SK-N-SH (cell line): ENCODE results near the gene C1QC. TPM values are rescaled to one million over a fixed set of nuclear protein-coding genes. Genes with fewer than 3 reads are reported as not detected.

ENCODE experiments used
- CTCF ChIA-PET: fragments of 300-600, 350-600 bp; formaldehyde crosslinking; extraction: SDS; loops from one replicate; lab custom pipeline; 2021; lab: Yijun Ruan, JAX
- POLR2A ChIA-PET: fragments of 350-600 bp; sonication (Branson Sonifier 250); formaldehyde crosslinking; extraction: SDS; loops from one replicate; lab custom pipeline; 2020; ENCODE audit warnings: antibody characterized with exemption, inconsistent platforms; lab: Yijun Ruan, JAX
- DNase-seq: peaks from one replicate; pipeline ENCODE4 v3.0.0; 2012
- H2AFZ ChIP-seq: fragments of 200-600 bp; sonication (generic); 2 replicates; pipeline ENCODE4 v1.8.1; 2016; ENCODE audit warnings: antibody characterized with exemption, mild to moderate bottlenecking, low read depth
- H3F3A ChIP-seq: fragments of 200-600 bp; sonication (generic); replicated peaks from 2 replicates; pipeline ENCODE3; 2016; ENCODE audit warnings: antibody characterized with exemption, mild to moderate bottlenecking; ENCODE audit not compliant: insufficient read depth
- H3K27ac ChIP-seq, 2 experiments: fragments of 200-500 bp in 1 of 2; fragments of 200-600 bp in 1 of 2; sonication (Bioruptor generic) in 1 of 2; sonication (generic), shearing (Covaris generic) in 1 of 2; 2 replicates each; pipeline versions ENCODE4 v1.5.1 to v1.6.1; 2014 to 2016; ENCODE audit warnings: low read depth in 2 of 2, inconsistent platforms in 1 of 2, low read length in 1 of 2, mild to moderate bottlenecking in 1 of 2, mixed read lengths in 1 of 2
- H3K27me3 ChIP-seq: fragments of 200-600 bp; sonication (generic), shearing (Covaris generic); 2 replicates; pipeline ENCODE4 v1.6.1; 2016; ENCODE audit warnings: mixed run types; ENCODE audit not compliant: insufficient read depth
- H3K36me3 ChIP-seq, 2 experiments: fragments of 200-500 bp in 1 of 2; fragments of 200-600 bp in 1 of 2; sonication (Bioruptor generic) in 1 of 2; sonication (generic) in 1 of 2; replicated peaks in 1 of 2; 2 replicates each; pipeline versions ENCODE3 to v1.5.1; 2014 to 2016; ENCODE audit warnings: low read length in 1 of 2, mild to moderate bottlenecking in 1 of 2; ENCODE audit not compliant: insufficient read depth in 2 of 2, control insufficient read depth in 1 of 2
- H3K4me1 ChIP-seq, 2 experiments: fragments of 200-500 bp in 1 of 2; fragments of 200-600 bp in 1 of 2; sonication (Bioruptor generic) in 1 of 2; sonication (generic), shearing (Covaris generic) in 1 of 2; 2 replicates each; pipeline versions ENCODE4 v1.5.1 to v1.6.1; 2014 to 2016; ENCODE audit warnings: low read depth in 1 of 2, low read length in 1 of 2, mixed run types in 1 of 2; ENCODE audit not compliant: insufficient read depth in 2 of 2, control insufficient read depth in 1 of 2
- H3K4me2 ChIP-seq: fragments of 200-600 bp; sonication (generic), shearing (Covaris generic); 2 replicates; pipeline ENCODE4 v1.6.1; 2017; ENCODE audit warnings: mixed run types
- H3K4me3 ChIP-seq, 2 experiments: fragments of 200-500 bp in 1 of 2; fragments of 200-600 bp in 1 of 2; sonication (Bioruptor generic) in 1 of 2; sonication (generic), shearing (Covaris generic) in 1 of 2; 2 replicates each; pipeline versions ENCODE4 v1.5.1 to v1.8.1; 2014 to 2016; ENCODE audit warnings: low read depth in 2 of 2, inconsistent platforms in 1 of 2, low read length in 1 of 2, mild to moderate bottlenecking in 1 of 2, mixed read lengths in 1 of 2, moderate library complexity in 1 of 2
- H3K79me2 ChIP-seq: fragments of 200-600 bp; sonication (generic); 2 replicates; pipeline ENCODE4 v1.8.1; 2017; ENCODE audit warnings: mild to moderate bottlenecking; ENCODE audit not compliant: insufficient read depth
- H3K9ac ChIP-seq: fragments of 200-600 bp; sonication (generic); 2 replicates; pipeline ENCODE4 v1.6.1; 2017; ENCODE audit warnings: mixed run types
- H3K9me2 ChIP-seq: fragments of 200-600 bp; sonication (generic); 2 replicates; pipeline ENCODE4 v1.6.1; 2017; ENCODE audit warnings: mixed run types
- H3K9me3 ChIP-seq: fragments of 200-600 bp; sonication (generic); 2 replicates; pipeline ENCODE4 v1.6.1; 2017; ENCODE audit warnings: mixed run types, mild to moderate bottlenecking, moderate library complexity
- H4K20me1 ChIP-seq: fragments of 200-600 bp; sonication (generic); 2 replicates; pipeline ENCODE4 v1.6.1; 2017; ENCODE audit warnings: mild to moderate bottlenecking, mixed run types; ENCODE audit not compliant: insufficient read depth
- CHD2 ChIP-seq: fragments of 150-350 bp; IDR thresholded peaks from 2 replicates; pipeline ENCODE4 v1.6.1; 2018; ENCODE audit warnings: low read length; ENCODE audit not compliant: partially characterized antibody
- CTCF ChIP-seq: fragments of 200-600 bp; sonication (generic); IDR thresholded peaks from 2 replicates; pipeline ENCODE4 v1.6.1; 2017; ENCODE audit warnings: antibody characterized with exemption, mild to moderate bottlenecking, moderate library complexity
- EP300 ChIP-seq, 2 experiments: IDR thresholded peaks; 2 replicates each; pipeline versions ENCODE4 v1.4.0 to v1.6.1; 2012; ENCODE audit warnings: borderline replicate concordance in 1 of 2, low read depth in 1 of 2, low read length in 1 of 2
- FOSL2 ChIP-seq: IDR thresholded peaks from 2 replicates; pipeline ENCODE4 v1.4.0; 2012; ENCODE audit warnings: low read depth, mild to moderate bottlenecking, moderate library complexity, borderline replicate concordance
- FOXJ3 ChIP-seq: sonication (generic); formaldehyde crosslinking; IDR thresholded peaks from 2 replicates; pipeline ENCODE4 v1.5.1; 2020; ENCODE audit warnings: mild to moderate bottlenecking, missing genetic modification reagents
- FOXM1 ChIP-seq: IDR thresholded peaks from 2 replicates; pipeline ENCODE4 v1.4.0; 2012; ENCODE audit warnings: low read depth, mild to moderate bottlenecking
- GABPA ChIP-seq: IDR thresholded peaks from 2 replicates; pipeline ENCODE4 v1.4.0; 2012; ENCODE audit warnings: low read depth, mild to moderate bottlenecking
- MAX ChIP-seq: IDR thresholded peaks from 2 replicates; pipeline ENCODE4 v1.4.0; 2012; ENCODE audit warnings: low read depth
- MXI1 ChIP-seq: IDR thresholded peaks from 2 replicates; pipeline ENCODE4 v1.6.1; 2012; ENCODE audit warnings: mild to moderate bottlenecking, low read depth, low read length, improper control_type of control experiment
- NFIC ChIP-seq: IDR thresholded peaks from 2 replicates; pipeline ENCODE4 v1.4.0; 2012; ENCODE audit warnings: borderline replicate concordance
- PBX3 ChIP-seq: IDR thresholded peaks from 2 replicates; pipeline ENCODE4; 2012
- RAD21 ChIP-seq: IDR thresholded peaks from 2 replicates; pipeline ENCODE4 v1.6.1; 2012; ENCODE audit warnings: mild to moderate bottlenecking, low read length
- RCOR1 ChIP-seq: fragments of 150-350 bp; IDR thresholded peaks from 2 replicates; pipeline ENCODE4 v1.6.1; 2017; ENCODE audit warnings: antibody characterized with exemption, low read length
- RFX5 ChIP-seq: IDR thresholded peaks from 2 replicates; pipeline ENCODE4 v1.6.1; 2012; ENCODE audit warnings: mild to moderate bottlenecking, improper control_type of control experiment, low read length
- SIN3A ChIP-seq: IDR thresholded peaks from 2 replicates; pipeline ENCODE4 v1.6.1; 2012; ENCODE audit warnings: low read depth, mild to moderate bottlenecking, low read length, moderate library complexity, borderline replicate concordance
- TAF1 ChIP-seq: IDR thresholded peaks from 2 replicates; pipeline ENCODE4 v1.6.1; 2012; ENCODE audit warnings: low read depth, mild to moderate bottlenecking, low read length, moderate library complexity, borderline replicate concordance
- TCF12 ChIP-seq: IDR thresholded peaks from 2 replicates; pipeline ENCODE4 v1.4.0; 2012
- TEAD4 ChIP-seq: IDR thresholded peaks from 2 replicates; pipeline ENCODE4 v1.4.0; 2012; ENCODE audit warnings: mild to moderate bottlenecking, borderline replicate concordance; ENCODE audit not compliant: insufficient read depth
- YY1 ChIP-seq: IDR thresholded peaks from 2 replicates; pipeline ENCODE4 v1.4.0; 2012; ENCODE audit warnings: low read depth, mild to moderate bottlenecking
- WGBS: methylation state at CpG from one replicate; pipeline ENCODE4 v1.1.6; 2017; ENCODE audit warnings: low lambda C conversion rate; 5-methylcytosine and 5-hydroxymethylcytosine counted together
- polyA plus RNA-seq, 3 experiments: library from polyadenylated mRNA; depleted of rRNA; stranded (reverse); fragments of >200 nt; gene quantifications; 2 replicates each; pipeline ENCODE4 v1.2.3, GENCODE V29; 2012

Gene C1QC
- polyA plus RNA-seq, 1 of the 3 experiments (the other 2 are of a cell fraction): not detected

- POLR2A ChIA-PET: no interaction called here
- Histone ChIP-seq H3K9me3 (no peaks in the 10 kb centered on the region), H3F3A (no peaks in the 10 kb centered on the region), H2AFZ (no peak overlapping the region), H3K4me1 (peaks cover 0 to 3% of the 10 kb centered on the region in 2 experiments; a peak in 1 of 4 replicates), H3K79me2 (no peaks in the 10 kb centered on the region), H4K20me1 (no peaks in the 10 kb centered on the region), H3K4me2 (no peak overlapping the region), H3K9ac (no peak overlapping the region), H3K4me3 (no peak overlapping the region), H3K27ac (no peak overlapping the region), H3K36me3 (no peaks in the 10 kb centered on the region), H3K9me2 (no peaks in the 10 kb centered on the region), H3K27me3 (0 out of 2 replicates have a peak, but pooled peaks cover 7% of the 10 kb centered on the region)
- CTCF ChIA-PET: interaction anchor here (0.9 to 8.9 kb wide), 6 partner anchors 77 to 222 kb away, joined by 4 to 289 read pairs (median 28); no protein-coding TSS in a partner anchor
- TF ChIP-seq TEAD4 (no peak), FOXJ3 (CRISPR knock-in tag) (no peak), MXI1 (no peak), YY1 (no peak), RCOR1 (no peak), FOSL2 (no peak), TAF1 (no peak), RFX5 (no peak), SIN3A (no peak), CHD2 (no peak), MAX (no peak), TCF12 (no peak), GABPA (no peak), FOXM1 (no peak), EP300 (IDR thresholded peaks at IDR 0.05; ENCODE audit: borderline replicate concordance in 1 of 2, low read depth in 1 of 2, low read length in 1 of 2) (no peak), NFIC (no peak), PBX3 (no peak)
- 83% methylated on average over 10 of the region's 23 CpGs for WGBS
- DNase-seq: no peak
These were observed 4.8 kb upstream of the C1QC start for GRCh38 chr1:22638476-22639234.

- Histone ChIP-seq H2AFZ (no peak overlapping the region), H3F3A (no peaks in the 10 kb centered on the region), H3K27ac (no peak overlapping the region), H3K4me1 (peaks cover 0 to 3% of the 10 kb centered on the region in 2 experiments; a peak in 1 of 4 replicates), H4K20me1 (no peaks in the 10 kb centered on the region), H3K27me3 (0 out of 2 replicates have a peak, but pooled peaks cover under 1% of the 10 kb centered on the region), H3K9me2 (no peaks in the 10 kb centered on the region)
- ChIA-PET CTCF (interaction anchor here (0.9 to 8.9 kb wide), 7 partner anchors 16 to 222 kb away, joined by 4 to 289 read pairs (median 16); no protein-coding TSS in a partner anchor), POLR2A (no interaction called here)
- TF ChIP-seq RAD21: no peak
- TF ChIP-seq CTCF: 0 out of 2 replicates have a peak, but pooled peaks have one; percentile 30
- TF ChIP-seq, all 33 proteins: peak for 1
- no peak for DNase-seq
- no peak overlapping the region for H3K4me3 ChIP-seq
- H3K9ac ChIP-seq: no peak overlapping the region
- H3K9me3 ChIP-seq: no peaks in the 10 kb centered on the region
- no peak overlapping the region for H3K4me2 ChIP-seq
- H3K79me2 ChIP-seq: no peaks in the 10 kb centered on the region
- no peaks in the 10 kb centered on the region for H3K36me3 ChIP-seq
- WGBS: 53% methylated on average over 5 of the region's 8 CpGs
These were observed 4.1 kb upstream of the C1QC start for GRCh38 chr1:22639286-22639685.
